Fibroblast of mammary gland (primary cell): Measurements from ENCODE around the gene WHRN.

Experiments
- DNase-seq: peaks from one replicate; pipeline ENCODE4 v3.0.0-alpha.2; 2010; ENCODE audit warnings: low read depth
- H3K4me3 ChIP-seq: 2 replicates; pipeline ENCODE4 v1.5.1; 2011; ENCODE audit warnings: low read depth, mild to moderate bottlenecking, low read length, moderate library complexity; ENCODE audit not compliant: control insufficient read depth
- TF ChIP-seq, protein P1 (sequence below): conservative IDR thresholded peaks from 2 replicates; pipeline ENCODE4 v1.5.1; 2011; ENCODE audit warnings: low read depth, low read length, inconsistent platforms; ENCODE audit not compliant: control insufficient read depth, insufficient read depth

Gene WHRN

DNA sequence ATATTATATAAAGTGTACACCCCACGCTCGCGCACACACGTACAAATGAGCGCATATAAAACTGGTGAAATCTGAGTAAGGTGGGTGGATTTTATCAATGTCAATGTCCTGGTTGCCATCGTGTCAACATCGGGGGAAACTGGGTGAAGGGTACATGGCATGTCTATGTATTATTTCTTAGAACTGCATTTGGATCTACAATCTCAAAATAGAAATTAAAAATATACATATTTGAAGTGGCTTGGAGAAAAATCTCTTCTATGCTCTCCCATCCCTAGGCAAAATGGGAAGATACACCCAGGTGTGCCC is 763 bp upstream of the WHRN start:
- TF ChIP-seq, protein P1, sequence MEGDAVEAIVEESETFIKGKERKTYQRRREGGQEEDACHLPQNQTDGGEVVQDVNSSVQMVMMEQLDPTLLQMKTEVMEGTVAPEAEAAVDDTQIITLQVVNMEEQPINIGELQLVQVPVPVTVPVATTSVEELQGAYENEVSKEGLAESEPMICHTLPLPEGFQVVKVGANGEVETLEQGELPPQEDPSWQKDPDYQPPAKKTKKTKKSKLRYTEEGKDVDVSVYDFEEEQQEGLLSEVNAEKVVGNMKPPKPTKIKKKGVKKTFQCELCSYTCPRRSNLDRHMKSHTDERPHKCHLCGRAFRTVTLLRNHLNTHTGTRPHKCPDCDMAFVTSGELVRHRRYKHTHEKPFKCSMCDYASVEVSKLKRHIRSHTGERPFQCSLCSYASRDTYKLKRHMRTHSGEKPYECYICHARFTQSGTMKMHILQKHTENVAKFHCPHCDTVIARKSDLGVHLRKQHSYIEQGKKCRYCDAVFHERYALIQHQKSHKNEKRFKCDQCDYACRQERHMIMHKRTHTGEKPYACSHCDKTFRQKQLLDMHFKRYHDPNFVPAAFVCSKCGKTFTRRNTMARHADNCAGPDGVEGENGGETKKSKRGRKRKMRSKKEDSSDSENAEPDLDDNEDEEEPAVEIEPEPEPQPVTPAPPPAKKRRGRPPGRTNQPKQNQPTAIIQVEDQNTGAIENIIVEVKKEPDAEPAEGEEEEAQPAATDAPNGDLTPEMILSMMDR: no peak
- no peak for DNase-seq
- H3K4me3 ChIP-seq: peak overlapping the region; percentile 58

- TF ChIP-seq, protein P1: no peak
- H3K4me3 ChIP-seq: peak overlapping the region; percentile 58
- DNase-seq: peak; percentile 15
These were observed 709 bp downstream of the WHRN start for GRCh38 chr9:114504341-114505186.

- TF ChIP-seq, protein P1: no peak
- no peak for DNase-seq
- H3K4me3 ChIP-seq: no peak overlapping the region
These were observed 1.5 kb downstream of the WHRN start for GRCh38 chr9:114503522-114504340.

DNA sequence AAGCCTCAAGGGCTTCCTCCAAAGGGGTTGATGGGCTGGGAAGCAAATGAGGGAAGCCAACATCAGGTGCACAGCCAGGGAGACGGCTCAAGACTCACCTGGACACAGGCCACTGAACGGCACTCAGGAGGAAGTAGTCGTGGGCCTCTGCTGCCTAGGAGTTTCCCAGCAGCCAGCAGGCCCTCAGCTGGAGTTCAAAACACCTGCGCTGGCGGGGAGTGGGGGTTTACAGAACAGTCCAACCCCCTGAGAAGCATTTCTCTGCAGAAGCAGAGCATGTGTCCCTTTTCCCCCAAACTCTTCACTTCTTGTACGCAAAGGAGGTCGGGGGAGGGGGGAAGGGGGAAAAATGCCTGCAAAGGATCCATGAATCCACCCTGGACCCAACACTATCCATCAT is 2.3 kb downstream of the WHRN start:
- H3K4me3 ChIP-seq: no peak overlapping the region
- TF ChIP-seq, protein P1: no peak
- no peak for DNase-seq

DNA sequence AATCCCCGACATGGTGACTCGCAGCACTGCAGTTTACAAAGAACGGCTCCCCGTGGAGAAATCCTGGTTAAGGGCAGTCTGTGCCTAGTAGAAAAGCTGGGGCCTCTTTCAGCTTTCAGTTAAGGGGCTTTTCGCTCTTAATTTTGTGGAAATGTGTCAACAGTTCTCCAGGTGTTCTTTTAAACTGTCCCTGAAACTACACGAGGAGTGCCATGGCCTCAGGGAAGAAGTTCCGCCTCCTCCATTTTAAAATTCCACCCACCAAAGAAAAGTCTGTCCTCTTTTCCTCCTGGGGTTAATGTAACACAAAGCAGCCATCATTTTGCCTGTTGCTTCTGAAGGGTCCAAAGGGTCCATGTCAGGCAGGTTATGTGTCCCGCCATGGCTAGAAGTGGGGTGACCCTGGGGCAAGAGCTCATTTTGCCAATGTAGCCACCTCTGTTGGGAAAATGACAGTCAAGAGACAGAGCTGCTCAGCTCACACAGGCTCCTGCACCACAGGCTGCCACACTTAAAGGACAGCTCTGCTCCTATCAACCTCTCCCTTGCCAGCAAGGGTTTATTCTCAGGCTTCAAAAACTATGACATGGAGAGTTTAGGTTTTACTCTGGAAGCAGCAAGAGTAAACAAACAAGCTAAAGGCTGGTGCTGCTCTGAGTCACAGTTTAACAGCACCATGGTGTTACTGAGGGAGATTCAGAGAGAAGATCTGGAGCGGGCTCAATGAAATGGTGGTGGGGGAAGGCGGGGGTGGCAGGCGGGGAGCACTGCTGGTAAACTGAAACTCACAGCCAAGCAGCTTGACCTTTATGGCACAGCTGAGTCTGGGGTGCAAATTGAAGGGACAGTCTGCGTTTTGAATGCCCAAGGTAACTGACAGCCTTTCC is 3.2 kb downstream of the WHRN start:
- DNase-seq: peak; percentile 17
- TF ChIP-seq, protein P1: no peak
- no peak overlapping the region for H3K4me3 ChIP-seq

DNA sequence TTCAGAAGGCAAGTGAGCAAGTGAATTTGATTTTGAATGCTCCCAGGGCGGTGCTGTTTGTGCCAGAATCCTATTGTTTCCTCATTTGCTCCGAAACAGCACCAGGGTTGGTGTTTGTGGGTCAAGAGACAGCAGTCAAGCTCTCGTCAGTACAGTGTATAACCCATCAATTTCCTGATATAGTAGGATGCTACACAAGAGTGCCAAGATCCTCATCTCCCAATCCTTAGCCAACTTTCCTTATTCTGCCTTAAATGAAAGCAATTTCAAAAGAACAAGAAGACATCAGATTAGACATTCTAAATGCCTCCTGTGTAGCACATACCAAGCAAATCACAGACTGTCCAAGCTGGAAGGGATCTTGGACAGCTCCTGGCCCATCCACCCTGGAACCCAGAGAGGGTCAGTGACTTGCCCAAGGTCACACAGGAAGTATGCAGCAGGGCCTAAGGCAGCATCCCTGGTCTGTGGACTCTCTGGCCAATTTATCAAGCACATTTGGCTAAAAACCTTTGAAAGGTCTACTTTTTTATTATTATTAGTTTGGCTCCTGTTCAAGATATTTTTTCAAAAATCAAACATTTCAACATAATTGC is 4.5 kb downstream of the WHRN start:
- no peak overlapping the region for H3K4me3 ChIP-seq
- TF ChIP-seq, protein P1: no peak
- no peak for DNase-seq
